Keratinocyte (primary cell): ENCODE measurements around the gene MAPK12. TPM values are rescaled to one million over a fixed set of nuclear protein-coding genes. Genes with fewer than 3 reads are reported as not detected.

Experiments
- DNase-seq: peaks from one replicate; pipeline ENCODE4 v3.0.0-alpha.2; 2011; ENCODE audit warnings: low read depth, missing footprints, low spot score
- FAIRE-seq: peaks from 2 replicates; lab custom pipeline; 2011; peaks lifted over from hg19 to GRCh38; lab: Jason Lieb, UNC
- H2AFZ ChIP-seq: 2 replicates; pipeline ENCODE4 v1.6.0; 2012; ENCODE audit warnings: low read length, control low read depth, inconsistent platforms; ENCODE audit not compliant: control insufficient read depth
- H3K27ac ChIP-seq: 2 replicates; pipeline ENCODE4 v1.5.1; 2011; ENCODE audit warnings: low read length; ENCODE audit not compliant: control insufficient read depth, insufficient read depth
- H3K27me3 ChIP-seq: 3 replicates; pipeline ENCODE4 v1.6.0; 2011; ENCODE audit warnings: low read length; ENCODE audit not compliant: control insufficient read depth, insufficient read depth; ENCODE audit errors: extremely low read depth
- H3K36me3 ChIP-seq, 2 experiments: 2 replicates in 1 of 2; 3 replicates in 1 of 2; pipeline ENCODE4 v1.5.1; 2011; ENCODE audit warnings: low read length in 2 of 2, mild to moderate bottlenecking in 1 of 2; ENCODE audit not compliant: control insufficient read depth in 2 of 2, insufficient read depth in 2 of 2; ENCODE audit errors: extremely low read depth in 1 of 2
- H3K4me1 ChIP-seq: 3 replicates; pipeline ENCODE4 v1.5.1; 2011; ENCODE audit warnings: low read length; ENCODE audit not compliant: control insufficient read depth, insufficient read depth; ENCODE audit errors: extremely low read depth
- H3K4me2 ChIP-seq: 3 replicates; pipeline ENCODE4 v1.6.0; 2011; ENCODE audit warnings: low read depth, low read length; ENCODE audit not compliant: control insufficient read depth, insufficient read depth; ENCODE audit errors: extremely low read depth
- H3K4me3 ChIP-seq, 3 experiments: fragments of 200-600 bp in 1 of 3; sonication (generic) in 1 of 3; 2 replicates in 2 of 3; 3 replicates in 1 of 3; pipeline ENCODE4 v1.5.1; 2011 to 2016; ENCODE audit warnings: low read length in 3 of 3, mild to moderate bottlenecking in 3 of 3, control low read depth in 2 of 3, inconsistent platforms in 1 of 3, low read depth in 1 of 3, mixed read lengths in 1 of 3, mixed run types in 1 of 3, moderate library complexity in 1 of 3; ENCODE audit not compliant: control insufficient read depth in 2 of 3, insufficient read depth in 2 of 3; ENCODE audit errors: extremely low read depth in 1 of 3
- H3K79me2 ChIP-seq: 2 replicates; pipeline ENCODE4 v1.6.0; 2012; ENCODE audit warnings: low read length; ENCODE audit not compliant: control insufficient read depth, insufficient read depth
- H3K9ac ChIP-seq: 3 replicates; pipeline ENCODE4 v1.6.0; 2011; ENCODE audit warnings: low read length; ENCODE audit not compliant: control insufficient read depth, insufficient read depth; ENCODE audit errors: extremely low read depth
- H3K9me1 ChIP-seq: 3 replicates; pipeline ENCODE4 v1.6.0; 2011; ENCODE audit warnings: low read length; ENCODE audit not compliant: control insufficient read depth, insufficient read depth; ENCODE audit errors: extremely low read depth
- H3K9me3 ChIP-seq: 2 replicates; pipeline ENCODE4 v1.5.1; 2012; ENCODE audit warnings: low read depth, low read length; ENCODE audit not compliant: control insufficient read depth
- H4K20me1 ChIP-seq: 3 replicates; pipeline ENCODE4 v1.6.0; 2011; ENCODE audit warnings: low read length; ENCODE audit not compliant: control insufficient read depth, insufficient read depth; ENCODE audit errors: extremely low read depth
- EZH2 ChIP-seq: IDR thresholded peaks from one replicate; pipeline ENCODE4 v1.6.1; 2012; ENCODE audit warnings: inconsistent platforms, mild to moderate bottlenecking, low read length, moderate library complexity
- dilution Hi-C: fragments of 300-500 bp; cut with MboI; formaldehyde crosslinking; loops from one replicate; pipeline ENCODE4 v1.7.0; 2020; ENCODE audit warnings: low sequenced_read_pairs; ENCODE audit not compliant: extremely low pct_ligation_motif_present
- polyA plus RNA-seq, 5 experiments: library from polyadenylated mRNA; depleted of rRNA in 3 of 5; stranded (reverse) in 3 of 5; stranded (forward) in 1 of 5; unstranded in 1 of 5; fragments of >200 nt; gene quantifications; 1 replicate in 1 of 5; 2 replicates in 3 of 5; 3 replicates in 1 of 5; pipeline versions ENCODE4 v1.2.1 to v1.2.3, GENCODE V29; 2011 to 2012; ENCODE audit warnings: missing spikeins in 2 of 5, low read depth in 1 of 5, low replicate concordance in 1 of 5
- TF ChIP-seq, protein P1 (sequence below), 3 experiments: IDR thresholded peaks in 1 of 3; conservative IDR thresholded peaks in 1 of 3; optimal IDR thresholded peaks in 1 of 3; 2 replicates in 2 of 3; 3 replicates in 1 of 3; pipeline versions ENCODE3 to v1.5.1; 2011; ENCODE audit warnings: low read length in 3 of 3, mild to moderate bottlenecking in 3 of 3, moderate library complexity in 2 of 3, control low read depth in 1 of 3, inconsistent platforms in 1 of 3; ENCODE audit not compliant: insufficient read depth in 2 of 3; ENCODE audit errors: extremely low read depth in 1 of 3

The MAPK12 gene
- polyA plus RNA-seq, 1 donor (not counting 4 experiments of a cell fraction or from before 2014, with no cell fraction given) = 10.1 TPM

DNA sequence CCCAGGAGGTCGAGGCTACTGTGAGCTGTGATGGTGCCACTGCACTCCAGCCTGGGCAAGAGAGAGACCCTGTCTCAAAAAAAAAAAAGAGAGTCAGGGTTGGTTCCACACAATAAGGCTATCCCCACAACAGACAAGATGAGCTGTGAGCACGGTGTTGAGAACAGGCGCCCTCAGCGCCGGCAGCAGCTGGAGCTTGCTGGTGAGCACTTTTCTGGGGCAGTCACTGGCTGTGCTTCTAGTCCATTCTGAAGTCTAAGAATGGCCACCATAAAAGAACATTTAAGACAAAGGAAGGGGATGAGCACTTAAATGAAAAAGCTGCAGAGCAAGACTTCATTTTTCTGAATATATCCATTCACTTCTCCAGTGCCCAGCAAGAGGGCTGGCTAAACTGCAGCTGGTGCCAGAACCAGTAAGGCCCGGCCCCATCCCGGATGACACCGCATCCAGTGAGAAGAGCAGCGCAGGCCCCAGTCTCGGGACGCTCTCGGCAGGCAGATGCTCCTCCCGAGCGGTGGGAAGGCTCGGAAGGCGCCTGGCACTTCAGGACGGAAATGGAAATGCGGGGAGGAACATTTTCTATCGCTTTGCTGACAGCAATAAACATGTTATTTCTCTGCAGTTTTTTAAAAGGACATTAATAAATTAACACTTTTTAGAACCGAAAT is 28.9 kb downstream of the MAPK12 start:
- Histone ChIP-seq H3K27ac (no peak overlapping the region), H3K36me3 (peaks cover 3 to 10% of the 10 kb centered on the region in 2 experiments), H3K9ac (no peak overlapping the region), H3K4me1 (no peaks in the 10 kb centered on the region), H3K4me3 (no peak overlapping the region), H3K9me1 (no peaks in the 10 kb centered on the region), H2AFZ (no peak overlapping the region), H3K9me3 (peaks cover 2% of the 10 kb centered on the region), H3K27me3 (no peaks in the 10 kb centered on the region), H3K4me2 (no peak overlapping the region), H4K20me1 (peaks cover 8% of the 10 kb centered on the region), H3K79me2 (peaks cover 32% of the 10 kb centered on the region)
- dilution Hi-C loops = no loop called here
- DNase-seq (no peak), FAIRE-seq (no peak)
- no peak for TF ChIP-seq EZH2
- TF ChIP-seq, protein P1, sequence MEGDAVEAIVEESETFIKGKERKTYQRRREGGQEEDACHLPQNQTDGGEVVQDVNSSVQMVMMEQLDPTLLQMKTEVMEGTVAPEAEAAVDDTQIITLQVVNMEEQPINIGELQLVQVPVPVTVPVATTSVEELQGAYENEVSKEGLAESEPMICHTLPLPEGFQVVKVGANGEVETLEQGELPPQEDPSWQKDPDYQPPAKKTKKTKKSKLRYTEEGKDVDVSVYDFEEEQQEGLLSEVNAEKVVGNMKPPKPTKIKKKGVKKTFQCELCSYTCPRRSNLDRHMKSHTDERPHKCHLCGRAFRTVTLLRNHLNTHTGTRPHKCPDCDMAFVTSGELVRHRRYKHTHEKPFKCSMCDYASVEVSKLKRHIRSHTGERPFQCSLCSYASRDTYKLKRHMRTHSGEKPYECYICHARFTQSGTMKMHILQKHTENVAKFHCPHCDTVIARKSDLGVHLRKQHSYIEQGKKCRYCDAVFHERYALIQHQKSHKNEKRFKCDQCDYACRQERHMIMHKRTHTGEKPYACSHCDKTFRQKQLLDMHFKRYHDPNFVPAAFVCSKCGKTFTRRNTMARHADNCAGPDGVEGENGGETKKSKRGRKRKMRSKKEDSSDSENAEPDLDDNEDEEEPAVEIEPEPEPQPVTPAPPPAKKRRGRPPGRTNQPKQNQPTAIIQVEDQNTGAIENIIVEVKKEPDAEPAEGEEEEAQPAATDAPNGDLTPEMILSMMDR (optimal IDR thresholded peaks at IDR 0.05 in 1 of 3, IDR thresholded peaks at IDR 0.05 in 1 of 3, conservative IDR thresholded peaks at IDR 0.05 in 1 of 3; ENCODE audit: extremely low read depth in 1 of 3, insufficient read depth in 2 of 3, low read length in 3 of 3) = no peak

DNA sequence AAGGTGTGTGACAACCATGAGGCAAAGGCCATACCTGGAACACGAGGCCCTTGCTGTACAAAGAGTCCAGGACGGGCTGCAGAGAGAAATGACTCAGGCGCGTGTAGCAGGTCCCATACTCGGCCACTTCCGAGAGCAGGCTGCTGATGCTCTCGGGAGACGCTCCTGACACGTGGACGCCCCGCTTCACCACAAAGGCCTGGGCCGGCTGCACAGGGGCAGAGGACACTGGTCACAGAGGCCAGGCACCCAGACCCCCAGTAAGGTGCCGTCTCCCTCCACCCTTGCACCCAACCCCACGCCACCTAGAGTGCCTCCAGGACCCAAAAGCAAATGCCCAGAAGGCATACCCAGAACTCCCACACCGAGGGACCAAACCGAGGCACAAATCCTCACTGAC is 32.1 kb downstream of the MAPK12 start:
- TF ChIP-seq, protein P1 (optimal IDR thresholded peaks at IDR 0.05 in 1 of 3, IDR thresholded peaks at IDR 0.05 in 1 of 3, conservative IDR thresholded peaks at IDR 0.05 in 1 of 3; ENCODE audit: extremely low read depth in 1 of 3, insufficient read depth in 2 of 3, low read length in 3 of 3) = no peak
- TF ChIP-seq EZH2 = no peak
- Histone ChIP-seq H4K20me1 (no peaks in the 10 kb centered on the region), H3K9ac (no peak overlapping the region), H3K79me2 (peaks cover 6% of the 10 kb centered on the region), H3K9me1 (no peaks in the 10 kb centered on the region), H3K4me2 (no peak overlapping the region), H3K4me1 (no peaks in the 10 kb centered on the region), H2AFZ (no peak overlapping the region), H3K27me3 (no peaks in the 10 kb centered on the region), H3K9me3 (no peaks in the 10 kb centered on the region), H3K27ac (no peak overlapping the region), H3K4me3 (no peak overlapping the region), H3K36me3 (peaks cover 3 to 15% of the 10 kb centered on the region in 2 experiments)
- FAIRE-seq (no peak), DNase-seq (no peak)
- dilution Hi-C loops = no loop called here
